ENCODE results near the gene PABPC1L. TPM values are rescaled to one million over a fixed set of nuclear protein-coding genes. Genes with fewer than 3 reads are reported as not detected.

The PABPC1L gene
- total RNA-seq, 1 experiment from 2014 or later, result 102 TPM

GRCh38 chr20:44917399-44917798 lies 7.5 kb downstream of the PABPC1L start:
- ChIA-PET POLR2A (interaction anchor here (0.6 kb wide), 1 partner anchor 42 kb away, joined by 3 read pairs; no protein-coding TSS in a partner anchor), CTCF (interaction anchor here (0.7 kb wide), 1 partner anchor 232 kb away, joined by 6 read pairs; no protein-coding TSS in a partner anchor)
- no peak overlapping the region for H3K27ac ChIP-seq (ENCODE audit: low read length)
- TF ChIP-seq POLR2AphosphoS5 (IDR thresholded peaks at IDR 0.05; ENCODE audit: low read depth, low read length) (no peak), SIN3A (IDR thresholded peaks at IDR 0.05; ENCODE audit: borderline replicate concordance, insufficient read depth, low read depth, low read length) (no peak), CTCF (IDR thresholded peaks at IDR 0.05) (no peak), TCF7L2 (IDR thresholded peaks at IDR 0.05; ENCODE audit: low read depth, low read length) (no peak), REST (IDR thresholded peaks at IDR 0.05; ENCODE audit: insufficient read depth in 1 of 2, low read depth in 2 of 2, low read length in 1 of 2) (no peak)
- no TSS peak for BruUV-seq (replicated peaks)
- ATAC-seq (no peak), DNase-seq (ENCODE audit: low read depth, low spot score) (no peak)
- intact Hi-C loops (cut with micrococcal nuclease; ENCODE audit: unreplicated experiment), result no loop called here
- in situ Hi-C loops (cut with HindIII; ENCODE audit: low pct_unique_long_range_greater_than_20kb, low sequenced_read_pairs), result no loop called here
- no peaks in the 10 kb centered on the region for H3K9me3 ChIP-seq (ENCODE audit: control insufficient read depth, insufficient read depth, low read depth, low read length)
- H3K36me3 ChIP-seq (ENCODE audit: control insufficient read depth, insufficient read depth, low read length), result peaks cover 6% of the 10 kb centered on the region; the same call in 1 of the 2 replicates
- H3K4me3 ChIP-seq (ENCODE audit: low read depth in 2 of 2, low read length in 2 of 2), result no peak overlapping the region
- H3K27me3 ChIP-seq (ENCODE audit: control insufficient read depth, insufficient read depth, low read length), result no peaks in the 10 kb centered on the region
- no peaks in the 10 kb centered on the region for H3K4me1 ChIP-seq (ENCODE audit: control insufficient read depth, insufficient read depth, low read length)

- intact Hi-C loops (cut with micrococcal nuclease; ENCODE audit: unreplicated experiment), result no loop called here
- H3K27ac ChIP-seq (ENCODE audit: low read length), result no peak overlapping the region
- no peak for DNase-seq (ENCODE audit: low read depth, low spot score)
- no peaks in the 10 kb centered on the region for H3K27me3 ChIP-seq (ENCODE audit: control insufficient read depth, insufficient read depth, low read length)
- CTCF ChIA-PET, result no interaction called here
- in situ Hi-C loops (cut with HindIII; ENCODE audit: low pct_unique_long_range_greater_than_20kb, low sequenced_read_pairs), result no loop called here
- H3K4me1 ChIP-seq (ENCODE audit: control insufficient read depth, insufficient read depth, low read length), result no peaks in the 10 kb centered on the region
- no peak for TF ChIP-seq POLR2AphosphoS5 (IDR thresholded peaks at IDR 0.05; ENCODE audit: low read depth, low read length)
- TF ChIP-seq REST (IDR thresholded peaks at IDR 0.05; ENCODE audit: insufficient read depth in 1 of 2, low read depth in 2 of 2, low read length in 1 of 2), result no peak
- no peak for TF ChIP-seq TCF7L2 (IDR thresholded peaks at IDR 0.05; ENCODE audit: low read depth, low read length)
- TF ChIP-seq SIN3A (IDR thresholded peaks at IDR 0.05; ENCODE audit: borderline replicate concordance, insufficient read depth, low read depth, low read length), result no peak
- no peak for ATAC-seq
- no peak overlapping the region for H3K4me3 ChIP-seq (ENCODE audit: low read depth in 2 of 2, low read length in 2 of 2)
- POLR2A ChIA-PET, result no interaction called here
- H3K9me3 ChIP-seq (ENCODE audit: control insufficient read depth, insufficient read depth, low read depth, low read length), result no peaks in the 10 kb centered on the region
- BruUV-seq (replicated peaks), result no TSS peak
- H3K36me3 ChIP-seq (ENCODE audit: control insufficient read depth, insufficient read depth, low read length), result peaks cover 6% of the 10 kb centered on the region; the same call in 1 of the 2 replicates
Measured at GRCh38 chr20:44918342-44918741, 8.5 kb downstream of the PABPC1L start.

Data from Panc1 (cell line).